Endothelial cell (in vitro differentiated cells): ENCODE data around the gene CACTIN. TPM values are rescaled to one million over a fixed set of nuclear protein-coding genes. Genes with fewer than 3 reads are reported as not detected.

Experiments used
- DNase-seq: peaks from one replicate; pipeline ENCODE4 v3.0.0; 2021; ENCODE audit warnings: low spot score
- H3K27ac Mint-ChIP-seq: one replicate; pipeline ENCODE4 v1.8.0; 2021; ENCODE audit warnings: mixed read lengths, inconsistent platforms; ENCODE audit not compliant: unreplicated experiment
- H3K27me3 Mint-ChIP-seq: one replicate; pipeline ENCODE4 v1.8.0; 2021; ENCODE audit warnings: mild to moderate bottlenecking, moderate library complexity, mixed read lengths, inconsistent platforms; ENCODE audit not compliant: unreplicated experiment
- H3K36me3 Mint-ChIP-seq: one replicate; pipeline ENCODE4 v1.8.0; 2021; ENCODE audit warnings: mild to moderate bottlenecking, low read depth, mixed read lengths, inconsistent platforms; ENCODE audit not compliant: unreplicated experiment
- H3K4me1 Mint-ChIP-seq: one replicate; pipeline ENCODE4 v1.8.0; 2021; ENCODE audit warnings: mild to moderate bottlenecking, mixed read lengths, inconsistent platforms; ENCODE audit not compliant: unreplicated experiment
- H3K4me3 Mint-ChIP-seq: one replicate; pipeline ENCODE4 v1.8.0; 2021; ENCODE audit warnings: mild to moderate bottlenecking, mixed read lengths, inconsistent platforms; ENCODE audit not compliant: unreplicated experiment
- H3K9me3 Mint-ChIP-seq: one replicate; pipeline ENCODE4 v1.8.0; 2021; ENCODE audit warnings: mixed read lengths, inconsistent platforms; ENCODE audit not compliant: unreplicated experiment
- total RNA-seq: library from RNA; stranded (reverse); fragmentation: NEBNext Ultra II Directional; extraction: Animal tissue kit (Norgen Biotek cat#: 25700); gene quantifications from one replicate; pipeline ENCODE4 v1.2.1, GENCODE V29; 2021; ENCODE audit not compliant: unreplicated experiment
- TF ChIP-seq, protein P1 (sequence below): fragments of 200-600 bp; sonication (generic); IDR thresholded peaks from one replicate; pipeline ENCODE4 v1.5.0; 2021; ENCODE audit warnings: antibody characterized with exemption; ENCODE audit not compliant: unreplicated experiment

CACTIN gene
- total RNA-seq, 1 donor from 2014 or later: 31.8 TPM

DNA sequence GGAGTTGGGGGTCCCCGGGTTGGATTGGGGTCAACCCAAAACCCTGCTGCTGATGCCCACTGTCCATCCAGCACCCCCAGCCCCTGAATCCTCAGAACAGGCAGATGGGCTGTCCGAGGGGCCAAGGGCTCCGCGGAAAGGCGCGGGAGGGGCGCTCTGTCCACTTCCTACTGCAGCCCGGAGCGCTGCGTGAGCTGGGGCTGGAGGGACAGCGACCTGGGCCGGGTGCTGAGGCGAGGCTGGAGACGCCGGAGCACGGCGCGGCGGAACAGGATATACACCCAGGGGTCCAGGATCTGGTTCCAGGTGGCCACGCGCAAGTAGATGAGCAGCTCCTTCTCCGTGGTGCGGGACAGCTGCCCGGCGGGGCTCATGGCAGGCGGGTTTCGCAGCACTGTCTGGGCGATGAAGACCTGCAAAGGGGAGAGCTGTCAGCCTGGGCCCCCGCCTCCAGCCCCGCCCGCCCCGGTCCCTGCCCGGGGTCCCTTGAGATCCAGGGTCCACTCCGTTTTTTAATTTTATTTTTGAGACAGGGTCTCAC, 31.0 kb downstream of the CACTIN start:
- H3K4me3 Mint-ChIP-seq: no peak overlapping the region
- peaks cover 5% of the 10 kb centered on the region for H3K36me3 Mint-ChIP-seq
- no peak overlapping the region for H3K27ac Mint-ChIP-seq
- no peaks in the 10 kb centered on the region for H3K4me1 Mint-ChIP-seq
- H3K9me3 Mint-ChIP-seq: no peaks in the 10 kb centered on the region
- no peak for DNase-seq
- TF ChIP-seq, protein P1, sequence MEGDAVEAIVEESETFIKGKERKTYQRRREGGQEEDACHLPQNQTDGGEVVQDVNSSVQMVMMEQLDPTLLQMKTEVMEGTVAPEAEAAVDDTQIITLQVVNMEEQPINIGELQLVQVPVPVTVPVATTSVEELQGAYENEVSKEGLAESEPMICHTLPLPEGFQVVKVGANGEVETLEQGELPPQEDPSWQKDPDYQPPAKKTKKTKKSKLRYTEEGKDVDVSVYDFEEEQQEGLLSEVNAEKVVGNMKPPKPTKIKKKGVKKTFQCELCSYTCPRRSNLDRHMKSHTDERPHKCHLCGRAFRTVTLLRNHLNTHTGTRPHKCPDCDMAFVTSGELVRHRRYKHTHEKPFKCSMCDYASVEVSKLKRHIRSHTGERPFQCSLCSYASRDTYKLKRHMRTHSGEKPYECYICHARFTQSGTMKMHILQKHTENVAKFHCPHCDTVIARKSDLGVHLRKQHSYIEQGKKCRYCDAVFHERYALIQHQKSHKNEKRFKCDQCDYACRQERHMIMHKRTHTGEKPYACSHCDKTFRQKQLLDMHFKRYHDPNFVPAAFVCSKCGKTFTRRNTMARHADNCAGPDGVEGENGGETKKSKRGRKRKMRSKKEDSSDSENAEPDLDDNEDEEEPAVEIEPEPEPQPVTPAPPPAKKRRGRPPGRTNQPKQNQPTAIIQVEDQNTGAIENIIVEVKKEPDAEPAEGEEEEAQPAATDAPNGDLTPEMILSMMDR: no peak
- H3K27me3 Mint-ChIP-seq: peaks cover 3% of the 10 kb centered on the region

DNA sequence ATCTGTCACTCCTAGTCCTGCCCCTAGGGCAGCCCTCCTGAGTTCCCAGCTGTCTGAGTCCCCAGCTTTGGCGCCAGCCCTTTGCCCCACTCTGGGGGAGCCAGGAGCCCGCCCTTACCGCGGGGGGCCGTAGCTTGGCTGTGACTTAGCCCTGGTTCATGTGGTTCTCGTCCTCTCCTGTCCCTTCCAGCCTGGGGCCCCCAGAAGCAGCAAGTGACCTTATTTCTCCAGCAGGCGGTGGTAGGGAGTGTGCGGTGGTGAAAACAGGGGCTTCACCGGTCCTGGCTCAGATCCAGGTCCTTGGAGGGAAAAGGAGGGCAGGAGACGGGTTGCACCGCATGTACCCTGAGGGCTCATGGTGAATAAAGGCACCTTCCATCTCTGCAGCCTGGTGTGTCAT, 33.4 kb downstream of the CACTIN start:
- TF ChIP-seq, protein P1: no peak
- no peak for DNase-seq
- Mint-ChIP-seq H3K9me3 (no peaks in the 10 kb centered on the region), H3K27ac (no peak overlapping the region), H3K36me3 (peaks cover 9% of the 10 kb centered on the region), H3K4me3 (no peak overlapping the region), H3K27me3 (peaks cover 4% of the 10 kb centered on the region), H3K4me1 (no peaks in the 10 kb centered on the region)

DNA sequence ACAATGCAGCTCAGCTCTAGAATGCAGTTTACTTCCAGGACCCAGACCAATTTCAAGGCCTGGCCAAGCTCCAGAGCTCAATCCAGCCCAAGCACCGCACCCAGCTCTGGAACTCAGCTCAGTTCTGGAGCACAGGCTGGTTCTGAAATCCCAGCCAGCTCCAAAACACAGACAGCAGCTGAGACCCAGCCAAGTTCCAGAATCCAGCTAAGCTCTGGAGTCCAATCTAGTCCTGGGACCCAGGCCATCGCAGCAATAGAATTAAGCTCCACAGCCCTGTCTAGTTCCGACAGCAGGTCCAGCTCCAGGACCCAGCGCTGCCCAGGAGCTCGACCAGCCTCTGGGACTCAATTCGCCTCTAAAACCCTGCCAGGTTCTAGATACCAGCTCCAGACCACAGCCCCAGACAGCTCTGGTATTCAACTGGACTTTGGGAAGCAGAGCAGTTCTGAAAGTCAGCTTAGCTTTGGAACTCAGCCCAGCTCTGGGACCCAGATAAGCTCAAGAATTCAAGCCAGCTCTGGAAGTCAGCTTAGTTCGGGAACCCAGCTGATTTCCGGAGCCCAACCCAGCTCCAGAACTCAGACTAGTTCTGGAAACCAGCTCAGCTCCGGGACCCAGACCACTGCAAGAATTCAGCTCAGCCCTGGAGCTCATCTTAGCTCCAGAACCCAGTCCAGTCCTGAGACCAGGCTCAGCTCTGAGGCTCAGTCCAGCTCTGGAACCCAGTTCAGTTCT, 34.5 kb downstream of the CACTIN start:
- H3K27me3 Mint-ChIP-seq: peaks cover 4% of the 10 kb centered on the region
- TF ChIP-seq, protein P1: no peak
- H3K36me3 Mint-ChIP-seq: peaks cover 9% of the 10 kb centered on the region
- H3K4me3 Mint-ChIP-seq: no peak overlapping the region
- H3K4me1 Mint-ChIP-seq: no peaks in the 10 kb centered on the region
- no peak overlapping the region for H3K27ac Mint-ChIP-seq
- DNase-seq: no peak
- H3K9me3 Mint-ChIP-seq: no peaks in the 10 kb centered on the region

DNA sequence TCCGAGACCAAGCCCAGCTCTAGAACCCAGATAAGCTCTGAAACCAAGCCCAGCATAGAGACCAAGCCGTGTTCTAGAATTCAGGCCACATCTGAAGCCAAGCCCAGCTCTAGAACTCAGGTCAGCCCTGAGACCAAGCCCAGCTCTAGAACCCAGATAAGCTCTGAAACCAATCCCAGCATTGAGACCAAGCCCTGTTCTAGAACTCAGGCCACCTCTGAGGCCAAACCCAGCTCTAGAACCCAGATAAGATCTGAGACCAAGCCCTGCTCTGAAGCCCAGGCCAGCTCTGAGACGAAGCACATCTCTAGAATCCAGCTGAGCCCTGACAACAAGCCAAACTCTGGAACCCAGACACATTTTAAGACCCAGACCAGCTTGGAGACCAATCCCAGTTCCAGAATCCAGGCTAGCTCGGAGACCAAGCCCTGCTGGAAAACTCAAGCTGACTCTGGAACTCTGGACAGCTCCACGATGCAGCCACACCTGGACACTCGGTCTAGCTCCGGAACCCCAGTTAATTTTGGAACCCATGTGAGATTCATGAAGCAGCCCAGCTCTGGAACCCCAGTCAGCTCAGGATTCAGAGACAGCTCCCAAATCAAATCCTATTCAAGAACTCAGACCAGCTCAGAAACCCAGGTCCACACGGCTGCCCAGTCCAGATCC, 35.5 kb downstream of the CACTIN start:
- peaks cover 4% of the 10 kb centered on the region for H3K27me3 Mint-ChIP-seq
- H3K27ac Mint-ChIP-seq: no peak overlapping the region
- no peaks in the 10 kb centered on the region for H3K9me3 Mint-ChIP-seq
- H3K4me3 Mint-ChIP-seq: no peak overlapping the region
- DNase-seq: no peak
- H3K36me3 Mint-ChIP-seq: peaks cover 9% of the 10 kb centered on the region
- TF ChIP-seq, protein P1: no peak
- no peaks in the 10 kb centered on the region for H3K4me1 Mint-ChIP-seq

DNA sequence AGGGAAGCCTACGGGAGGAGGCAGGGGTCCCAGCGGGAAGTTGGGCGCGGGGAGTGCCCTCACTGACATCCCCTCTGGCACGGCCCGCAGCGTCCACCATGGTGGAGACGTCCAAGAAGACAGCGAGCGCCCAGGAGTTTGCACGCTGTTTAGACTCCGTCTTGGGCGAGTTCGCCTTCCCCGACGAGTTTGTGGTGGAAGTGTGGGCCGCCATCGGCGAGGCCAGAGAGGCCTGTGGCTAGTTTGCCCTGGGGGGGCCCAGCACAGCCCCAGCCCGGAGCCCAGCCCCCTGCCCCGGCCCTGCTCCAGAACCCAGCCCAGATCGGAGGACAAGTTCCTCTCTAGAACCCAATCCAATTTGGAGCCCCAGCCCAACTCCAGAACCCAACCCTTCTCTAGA, 36.6 kb downstream of the CACTIN start:
- peaks cover 4% of the 10 kb centered on the region for H3K27me3 Mint-ChIP-seq
- no peak overlapping the region for H3K4me3 Mint-ChIP-seq
- no peak for DNase-seq
- H3K4me1 Mint-ChIP-seq: no peaks in the 10 kb centered on the region
- H3K9me3 Mint-ChIP-seq: no peaks in the 10 kb centered on the region
- TF ChIP-seq, protein P1: no peak
- H3K36me3 Mint-ChIP-seq: peaks cover 9% of the 10 kb centered on the region
- H3K27ac Mint-ChIP-seq: no peak overlapping the region
